ENCODE data around the gene NPAS3.
"Not testable (repeated sequence)": the region's sequence is repeated elsewhere in the genome, so short reads cannot be mapped to it uniquely, and the experiment has no call there.

The NPAS3 gene

DNA sequence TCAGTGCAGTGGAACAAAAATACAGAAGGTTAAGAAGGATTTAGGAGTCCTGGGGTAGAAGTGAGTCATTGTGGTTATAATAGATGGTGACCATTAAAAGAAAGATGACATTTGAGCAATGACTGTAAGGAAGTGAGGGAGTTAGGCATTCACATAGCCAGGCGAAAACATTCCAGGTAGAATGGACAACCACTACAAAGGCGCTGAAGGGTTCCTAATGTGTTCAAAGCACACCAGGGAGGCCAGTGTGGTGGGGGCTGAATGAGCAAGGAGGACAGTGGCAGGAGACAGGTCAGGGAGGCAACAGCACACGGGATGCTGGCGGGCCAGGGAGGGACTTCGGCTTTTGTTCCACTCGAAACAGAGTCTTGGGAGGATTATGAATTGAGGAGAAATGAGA lies 129.9 kb downstream of the NPAS3 start:
- TF ChIP-seq ZFX (IDR thresholded peaks at IDR 0.05; ENCODE audit: borderline replicate concordance): no peak
- TF ChIP-seq, protein P1, sequence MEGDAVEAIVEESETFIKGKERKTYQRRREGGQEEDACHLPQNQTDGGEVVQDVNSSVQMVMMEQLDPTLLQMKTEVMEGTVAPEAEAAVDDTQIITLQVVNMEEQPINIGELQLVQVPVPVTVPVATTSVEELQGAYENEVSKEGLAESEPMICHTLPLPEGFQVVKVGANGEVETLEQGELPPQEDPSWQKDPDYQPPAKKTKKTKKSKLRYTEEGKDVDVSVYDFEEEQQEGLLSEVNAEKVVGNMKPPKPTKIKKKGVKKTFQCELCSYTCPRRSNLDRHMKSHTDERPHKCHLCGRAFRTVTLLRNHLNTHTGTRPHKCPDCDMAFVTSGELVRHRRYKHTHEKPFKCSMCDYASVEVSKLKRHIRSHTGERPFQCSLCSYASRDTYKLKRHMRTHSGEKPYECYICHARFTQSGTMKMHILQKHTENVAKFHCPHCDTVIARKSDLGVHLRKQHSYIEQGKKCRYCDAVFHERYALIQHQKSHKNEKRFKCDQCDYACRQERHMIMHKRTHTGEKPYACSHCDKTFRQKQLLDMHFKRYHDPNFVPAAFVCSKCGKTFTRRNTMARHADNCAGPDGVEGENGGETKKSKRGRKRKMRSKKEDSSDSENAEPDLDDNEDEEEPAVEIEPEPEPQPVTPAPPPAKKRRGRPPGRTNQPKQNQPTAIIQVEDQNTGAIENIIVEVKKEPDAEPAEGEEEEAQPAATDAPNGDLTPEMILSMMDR (IDR thresholded peaks at IDR 0.05): no peak
- no peak overlapping the region for H3K27ac ChIP-seq

DNA sequence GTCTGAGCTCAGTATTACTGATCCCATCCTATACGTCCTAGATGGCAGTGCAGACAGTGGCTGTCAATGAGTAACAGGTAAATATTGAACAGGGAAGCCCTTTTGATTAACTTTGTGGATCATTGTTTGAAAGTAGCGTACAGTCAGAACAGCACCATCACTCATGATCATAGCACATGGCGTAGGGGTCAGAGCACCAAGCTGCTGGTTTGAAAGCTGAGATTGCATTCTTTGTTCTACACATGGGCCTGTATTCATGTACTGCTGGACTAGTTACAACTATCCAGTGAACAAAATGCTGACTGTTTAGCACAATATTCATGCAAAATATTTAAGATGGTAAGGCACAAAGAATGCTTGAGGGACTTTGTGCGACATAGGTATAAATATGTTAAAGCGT lies 131.8 kb downstream of the NPAS3 start:
- TF ChIP-seq ZFX (IDR thresholded peaks at IDR 0.05; ENCODE audit: borderline replicate concordance): no peak
- TF ChIP-seq, protein P1 (IDR thresholded peaks at IDR 0.05): no peak
- no peak overlapping the region for H3K27ac ChIP-seq

DNA sequence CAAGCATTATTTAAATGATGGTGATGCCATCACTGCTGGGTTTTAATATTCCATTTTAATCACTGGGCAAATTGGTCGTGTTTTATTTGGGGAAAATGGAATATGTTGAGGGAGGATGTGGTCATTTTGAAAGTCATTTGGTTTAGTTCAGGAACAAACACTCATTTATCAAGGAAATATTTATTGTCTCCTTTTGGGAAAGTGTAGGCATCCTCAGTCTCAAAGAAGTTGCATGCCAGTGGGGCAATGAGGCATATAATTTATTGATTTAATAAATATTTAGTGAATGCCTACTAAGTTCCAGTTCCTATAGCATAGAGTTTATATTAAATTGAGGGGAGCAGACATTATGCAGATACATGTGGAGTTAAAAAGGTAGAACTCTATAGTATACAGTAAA lies 134.3 kb downstream of the NPAS3 start:
- no peak overlapping the region for H3K27ac ChIP-seq
- TF ChIP-seq ZFX (IDR thresholded peaks at IDR 0.05; ENCODE audit: borderline replicate concordance): no peak
- TF ChIP-seq, protein P1 (IDR thresholded peaks at IDR 0.05): no peak

DNA sequence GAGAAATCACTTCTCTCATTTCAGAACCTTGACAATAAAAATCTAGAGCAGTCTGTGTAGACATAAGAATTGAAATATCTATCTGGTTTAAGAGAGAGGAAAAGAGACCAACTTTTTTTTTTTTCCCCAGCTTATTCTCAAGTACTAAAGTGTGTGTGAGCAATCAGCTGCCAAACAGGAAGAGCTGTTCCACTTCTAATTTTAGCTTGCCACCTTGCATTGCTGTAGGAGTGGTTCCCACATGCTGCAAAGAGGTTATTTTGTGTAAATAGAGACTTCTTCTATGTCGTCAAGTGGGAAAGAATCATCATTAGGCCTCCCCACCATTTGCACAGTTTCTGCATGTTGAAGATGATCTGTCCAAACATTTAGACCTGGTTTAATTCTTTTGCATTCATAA lies 142.6 kb downstream of the NPAS3 start:
- TF ChIP-seq, protein P1 (IDR thresholded peaks at IDR 0.05): no peak
- TF ChIP-seq ZFX (IDR thresholded peaks at IDR 0.05; ENCODE audit: borderline replicate concordance): no peak
- no peak overlapping the region for H3K27ac ChIP-seq

DNA sequence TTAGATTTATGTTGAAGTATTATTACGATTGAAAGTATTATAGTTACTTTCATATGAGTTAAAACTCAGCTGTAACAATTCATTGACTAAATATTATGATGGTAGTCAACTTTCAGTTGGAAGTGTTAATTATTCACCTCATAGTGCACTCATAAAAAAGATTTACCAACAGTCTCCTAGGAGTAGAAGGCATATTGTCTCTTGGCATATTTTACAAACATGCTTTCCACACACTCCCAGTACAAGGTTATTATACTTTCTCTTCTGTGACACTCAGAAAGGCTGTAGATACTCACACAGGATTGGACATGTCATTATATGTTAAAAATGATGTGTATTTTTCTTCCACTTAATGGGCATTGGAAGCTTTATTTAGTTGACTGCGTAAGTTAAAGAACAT lies 147.1 kb downstream of the NPAS3 start:
- TF ChIP-seq ZFX (IDR thresholded peaks at IDR 0.05; ENCODE audit: borderline replicate concordance): no peak
- TF ChIP-seq, protein P1 (IDR thresholded peaks at IDR 0.05): no peak

DNA sequence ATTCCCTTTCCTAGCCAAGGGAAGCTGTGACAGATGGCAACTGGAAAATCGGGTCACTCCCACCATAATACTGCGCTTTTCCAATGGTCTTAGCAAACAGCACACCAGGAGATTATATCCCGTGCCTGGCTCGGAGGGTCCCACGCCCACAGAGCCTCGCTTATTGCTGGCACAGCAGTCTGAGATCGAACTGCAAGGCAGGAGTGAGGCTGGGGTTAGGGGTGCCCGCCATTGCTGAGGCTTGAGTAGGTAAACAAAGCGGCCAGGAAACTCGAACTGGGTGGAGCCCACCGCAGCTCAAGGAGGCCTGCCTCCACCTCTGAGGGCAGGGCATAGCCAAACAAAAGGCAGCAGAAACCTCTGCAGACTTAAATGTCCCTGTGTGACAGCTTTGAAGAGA lies 149.6 kb downstream of the NPAS3 start:
- not testable (repeated sequence) for H3K27ac ChIP-seq

More for the DNA sequence above, 147.1 kb downstream of the NPAS3 start:
- no peak overlapping the region for H3K27ac ChIP-seq

DNA sequence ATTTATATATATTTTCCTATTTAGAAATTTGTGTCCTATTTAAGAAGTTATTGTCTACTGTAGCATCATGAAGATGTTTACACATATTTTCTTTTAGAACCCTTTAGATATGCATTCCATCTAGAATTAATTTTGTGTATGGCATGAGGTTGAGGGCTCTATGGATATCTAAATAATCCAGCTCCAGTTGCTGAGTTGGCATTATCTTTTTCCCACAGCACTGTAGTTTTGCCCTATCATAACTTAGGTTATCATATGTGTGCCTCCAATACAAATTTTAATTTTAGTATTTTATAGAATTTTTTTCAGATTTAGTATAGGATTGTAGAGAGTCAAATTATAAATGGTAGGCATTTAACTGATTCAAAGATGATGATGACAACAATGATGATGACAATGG lies 159.3 kb downstream of the NPAS3 start:
- H3K27ac ChIP-seq: no peak overlapping the region
- TF ChIP-seq, protein P1 (IDR thresholded peaks at IDR 0.05): no peak
- no peak for TF ChIP-seq ZFX (IDR thresholded peaks at IDR 0.05; ENCODE audit: borderline replicate concordance)

DNA sequence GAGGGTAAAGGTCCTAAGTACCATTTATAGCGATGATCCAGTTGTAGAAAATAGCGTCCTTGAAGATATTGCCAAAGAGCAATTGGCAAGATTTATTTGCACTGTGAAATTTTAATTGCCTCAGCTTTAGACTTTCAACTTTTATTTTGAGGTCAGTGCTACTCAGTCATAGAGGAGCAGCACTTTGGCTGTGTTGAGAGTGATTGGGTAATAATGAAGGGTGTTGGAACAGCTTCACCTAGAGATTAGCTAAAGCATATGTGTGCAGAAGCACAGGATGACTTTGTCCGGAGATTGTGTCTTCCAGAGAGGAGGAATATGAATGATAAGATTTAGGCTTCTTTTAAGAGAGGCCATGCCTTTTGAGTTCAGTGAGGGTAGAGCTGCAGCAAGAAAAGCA lies 164.8 kb downstream of the NPAS3 start:
- no peak overlapping the region for H3K27ac ChIP-seq
- TF ChIP-seq, protein P1 (IDR thresholded peaks at IDR 0.05): no peak
- TF ChIP-seq ZFX (IDR thresholded peaks at IDR 0.05; ENCODE audit: borderline replicate concordance): no peak

Measured in 22Rv1 (cell line).